NT2/D1 (cell line): ENCODE measurements around the gene HMMR.

Experiments used
- SUZ12 ChIP-seq: IDR thresholded peaks from 2 replicates; pipeline ENCODE4 v1.6.1; 2011; ENCODE audit not compliant: insufficient read length, insufficient read depth; ENCODE audit errors: extremely low read depth
- YY1 ChIP-seq: IDR thresholded peaks from 2 replicates; pipeline ENCODE4 v1.6.1; 2011; ENCODE audit not compliant: insufficient read length, insufficient read depth
- ZNF274 ChIP-seq: IDR thresholded peaks from 2 replicates; pipeline ENCODE4 v1.6.1; 2011; ENCODE audit warnings: mild to moderate bottlenecking, low read depth, low read length

DNA sequence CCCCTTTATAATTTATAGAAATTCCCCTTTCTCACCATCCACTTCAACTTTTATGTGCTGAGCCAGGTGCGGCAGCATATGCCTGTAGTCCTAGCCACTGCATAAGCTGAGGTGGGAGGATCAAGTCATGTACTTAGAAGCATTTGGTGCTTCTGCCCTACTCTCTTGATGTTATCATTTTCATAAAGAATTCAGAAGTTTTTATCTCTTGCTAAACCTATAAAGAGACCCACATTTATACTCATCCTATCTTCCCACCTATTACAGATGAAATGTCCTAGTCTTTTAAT, 18.5 kb downstream of the HMMR start:
- TF ChIP-seq ZNF274 = no peak
- TF ChIP-seq SUZ12 = no peak
- no peak for TF ChIP-seq YY1
